Progenitor cell of endocrine pancreas (in vitro differentiated cells): Measurements from ENCODE around the gene PPFIA1. TPM values are rescaled to one million over a fixed set of nuclear protein-coding genes. Genes with fewer than 3 reads are reported as not detected.

Experiments used
- DNase-seq: peaks from one replicate; pipeline ENCODE4 v3.0.0; 2021; ENCODE audit warnings: low spot score; ENCODE audit not compliant: unreplicated experiment
- H3K27ac Mint-ChIP-seq: 2 replicates; pipeline ENCODE4 v1.8.0; 2021; ENCODE audit warnings: mild to moderate bottlenecking, moderate library complexity, mixed read lengths
- H3K27me3 Mint-ChIP-seq: 2 replicates; pipeline ENCODE4 v1.8.0; 2021; ENCODE audit warnings: mixed read lengths
- H3K36me3 Mint-ChIP-seq: 2 replicates; pipeline ENCODE4 v1.8.0; 2022; ENCODE audit warnings: mixed read lengths; ENCODE audit not compliant: insufficient read depth
- H3K4me1 Mint-ChIP-seq: 2 replicates; pipeline ENCODE4 v1.8.0; 2021; ENCODE audit warnings: low read depth, mixed read lengths
- H3K4me3 Mint-ChIP-seq: 2 replicates; pipeline ENCODE4 v1.8.0; 2021; ENCODE audit warnings: low read depth, mild to moderate bottlenecking, moderate library complexity, mixed read lengths
- H3K9me3 Mint-ChIP-seq: 2 replicates; pipeline ENCODE4 v1.8.0; 2021; ENCODE audit warnings: low read depth, mixed read lengths
- CTCF ChIP-seq: fragments of 200-600 bp; sonication (generic); IDR thresholded peaks from one replicate; pipeline ENCODE4 v1.5.0; 2021; ENCODE audit warnings: antibody characterized with exemption, mild to moderate bottlenecking; ENCODE audit not compliant: unreplicated experiment
- total RNA-seq: library from RNA; stranded (reverse); gene quantifications from 2 replicates; pipeline ENCODE4 v1.2.1, GENCODE V29; 2021

PPFIA1 gene
- total RNA-seq, 1 donor from 2014 or later, result 70.8 TPM

- no peak for DNase-seq
- Mint-ChIP-seq H3K4me1 (peaks cover 17% of the 10 kb centered on the region), H3K36me3 (peaks cover 16% of the 10 kb centered on the region), H3K9me3 (no peaks in the 10 kb centered on the region), H3K27ac (peak overlapping the region; percentile 90), H3K4me3 (peak overlapping the region; percentile 72), H3K27me3 (no peaks in the 10 kb centered on the region)
- no peak for TF ChIP-seq CTCF
These were observed 1.5 kb downstream of the PPFIA1 start for GRCh38 chr11:70272009-70272408.

- no peak overlapping the region for H3K4me3 Mint-ChIP-seq
- no peak overlapping the region for H3K27ac Mint-ChIP-seq
- DNase-seq, result no peak
- H3K9me3 Mint-ChIP-seq, result no peaks in the 10 kb centered on the region
- H3K4me1 Mint-ChIP-seq, result peaks cover 3% of the 10 kb centered on the region
- H3K27me3 Mint-ChIP-seq, result no peaks in the 10 kb centered on the region
- peaks cover 31% of the 10 kb centered on the region for H3K36me3 Mint-ChIP-seq
- TF ChIP-seq CTCF, result no peak
These were observed 8.5 kb downstream of the PPFIA1 start for GRCh38 chr11:70278994-70279393.

GRCh38 chr11:70281156-70281609, 10.7 kb downstream of the PPFIA1 start:
- H3K9me3 Mint-ChIP-seq, result no peaks in the 10 kb centered on the region
- peaks cover 28% of the 10 kb centered on the region for H3K36me3 Mint-ChIP-seq
- no peak for DNase-seq
- H3K4me1 Mint-ChIP-seq, result no peaks in the 10 kb centered on the region
- no peak overlapping the region for H3K4me3 Mint-ChIP-seq
- no peak for TF ChIP-seq CTCF
- H3K27ac Mint-ChIP-seq, result peak overlapping the region; percentile 27
- H3K27me3 Mint-ChIP-seq, result no peaks in the 10 kb centered on the region

- Mint-ChIP-seq H3K27ac (peak overlapping the region; percentile 22), H3K9me3 (no peaks in the 10 kb centered on the region), H3K27me3 (no peaks in the 10 kb centered on the region), H3K4me1 (no peaks in the 10 kb centered on the region), H3K36me3 (peaks cover 31% of the 10 kb centered on the region), H3K4me3 (no peak overlapping the region)
- no peak for DNase-seq
- TF ChIP-seq CTCF, result no peak
These were observed 11.5 kb downstream of the PPFIA1 start for GRCh38 chr11:70282012-70282411.

GRCh38 chr11:70288721-70289120, 18.2 kb downstream of the PPFIA1 start:
- H3K9me3 Mint-ChIP-seq, result no peaks in the 10 kb centered on the region
- no peak overlapping the region for H3K27ac Mint-ChIP-seq
- no peaks in the 10 kb centered on the region for H3K4me1 Mint-ChIP-seq
- no peak for TF ChIP-seq CTCF
- no peak overlapping the region for H3K4me3 Mint-ChIP-seq
- DNase-seq, result no peak
- no peaks in the 10 kb centered on the region for H3K27me3 Mint-ChIP-seq
- H3K36me3 Mint-ChIP-seq, result peaks cover 34% of the 10 kb centered on the region
